ENCODE results near the gene TFF3.

Gene TFF3, protein sequence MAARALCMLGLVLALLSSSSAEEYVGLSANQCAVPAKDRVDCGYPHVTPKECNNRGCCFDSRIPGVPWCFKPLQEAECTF

DNA sequence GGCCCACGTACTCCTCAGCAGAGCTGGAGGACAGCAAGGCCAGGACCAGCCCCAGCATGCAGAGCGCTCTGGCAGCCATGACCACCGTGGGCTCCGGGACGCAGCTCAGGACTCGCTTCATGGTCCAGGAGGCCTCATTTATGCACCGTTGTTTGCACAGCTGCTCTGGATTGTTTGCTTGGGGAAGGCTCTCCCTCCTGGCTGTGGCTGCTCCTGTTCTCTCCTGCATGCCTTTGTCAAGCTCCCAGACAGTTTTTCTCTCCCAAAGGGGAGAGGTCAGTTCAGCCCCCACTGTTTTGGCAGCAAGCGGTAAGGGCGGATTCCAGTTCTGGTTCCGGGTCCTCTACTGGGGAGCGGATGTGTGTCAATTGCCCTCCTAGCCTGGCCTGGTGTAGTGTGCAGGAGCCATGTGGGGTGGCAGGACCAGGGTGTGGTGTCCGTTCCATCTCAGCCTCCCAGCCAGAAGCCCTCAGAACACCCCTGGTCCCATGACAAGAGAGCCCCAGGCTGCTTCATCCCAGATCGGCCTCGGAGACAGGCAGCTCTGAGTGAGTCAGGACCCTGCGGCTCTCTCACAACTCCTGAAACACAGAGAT is at the start of gene TFF3:
TSS of gene TFF3 (minus strand) at position 114 of the 596 bp plus-strand sequence. CDS start at position 79, 35 bp downstream.
- peak; percentile 63 for DNase-seq

DNA sequence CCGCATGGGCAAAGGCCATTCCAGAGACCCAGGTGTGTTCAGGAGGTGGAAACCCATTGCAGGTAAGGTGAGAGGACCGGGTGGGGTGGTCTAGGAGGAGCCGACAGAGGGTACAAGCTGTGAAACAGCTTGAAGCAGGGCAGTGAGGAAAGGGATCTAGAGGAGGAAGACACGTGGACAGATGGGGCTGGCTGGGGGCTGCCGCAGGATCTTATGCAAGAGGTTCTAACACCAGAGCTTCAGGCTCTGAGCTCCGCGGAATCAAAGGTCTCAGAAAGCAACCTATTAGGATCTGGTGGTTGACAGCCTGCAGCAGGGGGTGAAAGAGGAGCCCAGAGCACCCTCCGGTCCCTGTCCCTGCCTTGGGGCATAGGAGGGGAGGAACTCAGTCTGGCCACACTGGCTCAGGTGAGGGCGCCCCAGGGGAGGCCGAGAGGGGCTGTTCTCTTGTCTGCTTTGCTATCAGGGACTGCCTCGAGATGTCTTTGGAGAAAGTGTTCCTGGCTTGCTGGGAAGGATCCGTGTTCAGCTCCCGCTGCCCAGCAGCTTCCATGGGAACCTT is 49.2 kb upstream of the TFF3 start:
- DNase-seq: no peak

DNA sequence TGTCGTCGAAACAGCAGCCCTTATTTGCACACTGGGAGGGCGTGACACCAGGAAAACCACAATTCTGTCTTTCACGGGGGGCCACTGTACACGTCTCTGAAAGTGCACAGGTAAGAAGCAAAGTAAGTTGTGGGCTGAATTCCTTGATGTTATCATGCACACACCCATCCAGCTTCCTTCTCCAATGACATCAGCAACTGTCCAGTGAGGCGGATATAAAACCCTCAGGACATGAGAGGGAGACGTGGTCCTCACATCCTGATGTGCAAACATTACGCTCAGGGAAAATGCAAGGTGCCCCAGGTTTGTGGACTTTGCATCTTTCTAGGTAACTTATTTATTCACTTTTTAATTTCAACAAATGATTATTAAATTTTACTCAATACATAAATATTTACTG is 48.1 kb upstream of the TFF3 start:
- no peak for DNase-seq

DNA sequence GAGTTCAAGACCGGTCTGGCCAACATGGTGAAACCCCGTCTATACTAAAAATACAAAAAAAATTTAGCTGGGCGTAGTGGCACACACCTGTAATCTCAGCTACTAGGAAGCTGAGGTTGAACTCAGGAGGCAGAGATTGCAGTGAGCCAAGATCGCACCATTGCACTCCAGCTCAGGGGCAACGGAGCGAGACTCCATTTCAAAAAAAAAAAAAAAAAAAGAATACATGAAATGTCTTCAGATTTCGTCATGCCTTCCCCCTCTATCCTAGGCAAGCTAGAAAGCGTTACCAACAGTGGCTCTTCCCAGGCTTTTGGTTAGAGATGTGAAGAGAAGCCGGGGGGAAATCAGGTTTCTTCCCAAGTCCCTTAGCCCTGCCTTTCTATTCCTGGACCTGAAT is 47.5 kb upstream of the TFF3 start:
- DNase-seq: no peak

DNA sequence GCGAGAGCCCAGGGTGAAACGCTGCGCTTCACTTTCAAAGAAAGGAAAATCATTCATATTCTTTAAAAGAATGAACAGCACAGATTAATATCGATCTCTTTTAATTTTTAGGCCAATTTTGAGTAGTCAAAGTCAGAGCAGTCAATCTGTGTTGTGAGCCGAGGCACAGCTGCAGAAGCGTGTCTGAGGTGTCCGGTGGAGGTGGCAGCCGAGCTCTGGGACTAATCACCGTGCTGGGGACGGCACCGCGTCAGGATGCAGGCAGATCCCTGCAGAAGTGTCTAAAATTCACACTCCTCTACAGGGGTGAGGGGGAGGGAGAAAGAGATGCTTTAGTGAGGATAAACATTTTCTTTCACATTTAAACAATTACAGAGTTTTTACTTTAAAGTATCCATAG is 47.0 kb upstream of the TFF3 start:
- DNase-seq: no peak

DNA sequence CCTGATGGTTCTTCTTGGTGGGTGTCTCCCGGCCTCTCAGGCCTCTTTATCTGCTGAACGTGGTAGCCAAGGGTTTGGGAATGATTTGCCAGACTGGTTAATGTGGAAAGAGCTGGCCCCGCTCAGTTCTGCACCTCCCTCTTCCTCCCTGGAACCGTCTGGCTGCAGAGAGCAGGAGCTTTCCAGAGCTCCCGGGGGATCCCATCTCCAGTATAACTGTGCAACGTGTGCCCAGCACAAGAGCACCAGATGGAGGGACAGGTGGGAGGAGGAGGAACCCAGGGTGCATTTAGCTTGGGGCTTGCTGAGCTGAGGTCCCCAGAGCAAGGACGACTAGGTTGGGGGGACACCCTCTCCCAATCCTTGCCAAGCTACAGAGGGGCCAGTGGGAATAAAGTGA is 46.1 kb upstream of the TFF3 start:
- no peak for DNase-seq

DNA sequence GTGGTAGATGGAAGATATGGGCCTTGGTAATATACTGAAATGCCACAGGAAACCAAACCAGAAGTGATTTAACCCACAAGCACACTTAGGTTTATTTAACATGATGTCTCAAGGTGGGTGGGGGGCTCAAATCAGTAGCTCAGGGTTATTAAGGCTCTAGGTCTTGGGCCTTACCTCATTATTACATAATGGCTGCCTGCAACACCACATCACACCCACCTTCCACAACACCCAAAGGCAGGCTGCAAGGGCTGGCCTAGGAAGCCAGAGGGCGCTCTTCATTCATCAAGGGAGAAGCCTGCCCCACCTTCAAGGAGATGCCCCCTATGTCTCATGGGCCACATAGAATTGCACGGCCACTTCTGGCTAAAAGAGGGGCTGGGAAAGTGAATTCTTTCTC is 45.1 kb upstream of the TFF3 start:
- no peak for DNase-seq

DNA sequence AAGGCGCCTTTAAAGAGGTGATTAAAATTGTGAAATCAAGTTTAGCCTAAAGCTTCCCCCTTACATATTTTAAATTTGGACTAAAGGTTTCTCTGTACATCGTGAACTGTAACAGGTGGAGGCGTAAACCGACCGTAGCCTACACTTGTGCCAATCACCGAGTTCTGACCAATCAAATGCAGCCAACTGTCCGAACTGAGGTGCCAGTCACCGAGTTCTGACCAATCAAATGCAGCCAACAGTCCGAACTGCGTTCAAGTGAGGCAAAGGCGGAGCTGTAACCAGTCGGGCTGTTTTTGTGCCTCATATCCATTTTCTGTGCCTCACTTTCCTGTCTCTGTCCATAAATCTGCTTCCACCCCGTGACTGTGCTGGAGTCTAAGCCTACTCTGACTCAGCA is 43.7 kb upstream of the TFF3 start:
- DNase-seq: no peak

DNA sequence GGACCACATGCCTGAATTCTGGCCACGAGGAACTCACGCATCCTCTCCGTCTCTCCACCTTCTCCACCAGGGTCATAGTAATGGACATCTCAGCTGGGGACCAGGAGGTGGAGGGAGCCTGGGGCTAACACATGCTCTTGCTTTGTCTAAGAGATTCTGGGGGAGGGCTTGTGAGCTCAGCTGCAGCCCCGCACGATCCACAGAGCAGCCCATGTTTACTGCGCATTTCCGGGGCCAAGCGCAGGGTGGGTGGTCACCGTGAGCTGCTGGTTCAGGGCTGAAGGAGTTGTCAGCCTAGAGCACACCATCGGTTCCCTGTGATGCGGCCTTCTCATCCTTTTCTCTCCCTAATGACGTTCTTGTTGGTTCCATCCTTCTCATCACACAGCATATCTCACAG is 43.1 kb upstream of the TFF3 start:
- DNase-seq: no peak

DNA sequence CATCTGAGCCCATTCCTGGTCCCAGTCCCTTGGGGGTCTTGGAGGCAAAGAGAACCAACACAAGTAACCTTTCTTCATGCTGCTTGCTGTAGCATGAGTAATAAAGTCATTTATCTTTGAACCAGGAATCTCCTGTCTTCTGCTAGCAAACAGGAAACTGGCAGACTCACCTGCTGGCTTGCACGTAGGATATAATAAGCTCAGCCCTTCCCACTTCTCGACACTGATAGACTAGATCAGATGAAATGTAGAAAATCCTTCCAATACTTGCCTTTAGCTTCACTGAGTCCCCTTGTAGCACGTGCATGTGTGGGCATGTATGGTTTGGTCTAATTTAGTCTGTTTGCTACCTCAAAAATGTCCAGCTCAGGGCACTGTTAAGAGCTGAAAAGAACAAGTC is 42.1 kb upstream of the TFF3 start:
- DNase-seq: no peak

DNA sequence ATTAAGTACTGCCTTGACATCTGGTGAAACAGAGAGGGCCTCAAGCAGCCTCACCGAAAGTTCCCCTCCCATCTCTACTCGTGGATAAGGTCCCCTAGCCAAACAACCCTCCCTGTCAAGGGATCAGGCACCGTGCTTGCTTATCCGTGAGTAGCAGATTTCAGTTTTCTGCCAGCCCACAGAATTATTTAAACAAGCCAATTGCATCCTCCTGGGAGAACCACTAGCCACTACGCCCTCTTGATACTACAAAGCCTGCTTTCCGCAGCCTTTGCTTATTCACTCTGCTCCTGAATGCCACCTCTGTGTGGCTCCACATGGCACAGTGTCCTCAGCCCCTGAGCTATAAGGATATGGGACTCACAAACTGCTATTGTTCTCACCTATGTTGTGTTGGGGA is 41.4 kb upstream of the TFF3 start:
- DNase-seq: no peak

DNA sequence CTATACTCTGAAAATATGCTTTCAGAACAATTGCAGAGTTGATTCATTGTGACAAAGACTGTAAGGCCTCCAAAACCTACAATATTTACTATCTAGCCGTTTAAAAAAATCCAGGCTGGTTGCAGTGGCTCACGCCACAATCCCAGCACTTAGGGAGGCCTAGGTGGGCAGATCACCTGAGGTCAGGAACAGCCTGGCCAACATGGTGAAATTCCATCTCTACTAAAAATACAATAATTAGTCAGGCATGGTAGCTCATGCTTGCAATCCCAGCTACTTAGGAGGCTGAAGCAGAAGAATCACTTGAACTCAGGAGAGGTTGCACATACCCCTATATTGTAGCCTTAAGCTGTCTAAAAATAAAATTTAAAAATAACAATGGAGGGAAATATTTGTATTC is 40.8 kb upstream of the TFF3 start:
- DNase-seq: no peak

DNA sequence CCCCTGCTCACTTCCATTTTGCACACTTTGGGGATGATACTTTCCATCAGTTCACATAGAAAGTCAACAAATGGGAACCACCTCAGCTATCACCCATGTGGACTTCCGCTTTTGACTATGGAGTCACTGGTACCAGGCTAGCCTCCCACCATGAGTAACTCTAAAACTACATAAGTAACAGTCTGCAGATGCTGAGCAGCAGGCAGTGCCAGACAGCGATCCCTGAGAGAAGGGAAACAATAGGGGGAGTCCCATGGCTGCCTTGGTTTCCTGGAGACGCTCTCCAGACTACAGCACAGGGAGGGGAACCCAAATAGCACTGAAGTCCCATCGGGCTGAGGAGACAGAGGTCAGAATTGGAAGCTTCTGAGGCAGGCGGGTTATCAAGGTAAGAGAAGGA is 38.4 kb upstream of the TFF3 start:
- no peak for DNase-seq

DNA sequence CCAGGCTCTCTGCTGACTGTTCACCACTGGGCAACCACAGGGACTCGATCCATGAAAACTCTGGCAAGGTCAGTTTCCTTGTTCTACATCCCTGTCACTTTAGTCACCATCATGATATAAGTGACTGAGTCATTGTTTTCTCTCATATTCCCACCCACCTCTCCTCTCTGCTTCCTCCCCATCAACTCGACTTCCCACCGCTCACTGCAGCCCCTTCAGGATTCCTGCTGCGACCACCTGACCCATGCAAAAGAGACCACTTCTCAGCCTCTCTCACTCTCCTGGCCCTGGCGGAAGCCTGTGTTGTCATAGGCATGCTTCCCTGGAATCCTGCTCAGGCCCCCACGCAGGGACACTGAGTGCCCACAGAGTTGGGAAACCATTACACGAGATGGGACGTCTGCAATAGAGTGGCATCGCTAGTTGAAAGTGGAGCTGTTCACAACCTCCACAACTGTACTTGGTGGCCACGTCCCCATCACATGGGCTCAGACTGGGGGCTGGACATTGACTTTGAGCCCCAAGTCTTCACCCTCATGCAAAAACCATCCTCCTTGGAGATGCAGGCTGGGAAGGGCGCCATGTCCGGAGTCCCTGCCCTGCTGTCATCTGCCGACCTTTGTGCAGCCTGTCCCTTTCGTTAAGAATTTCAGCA is 37.4 kb upstream of the TFF3 start:
- no peak for DNase-seq

DNA sequence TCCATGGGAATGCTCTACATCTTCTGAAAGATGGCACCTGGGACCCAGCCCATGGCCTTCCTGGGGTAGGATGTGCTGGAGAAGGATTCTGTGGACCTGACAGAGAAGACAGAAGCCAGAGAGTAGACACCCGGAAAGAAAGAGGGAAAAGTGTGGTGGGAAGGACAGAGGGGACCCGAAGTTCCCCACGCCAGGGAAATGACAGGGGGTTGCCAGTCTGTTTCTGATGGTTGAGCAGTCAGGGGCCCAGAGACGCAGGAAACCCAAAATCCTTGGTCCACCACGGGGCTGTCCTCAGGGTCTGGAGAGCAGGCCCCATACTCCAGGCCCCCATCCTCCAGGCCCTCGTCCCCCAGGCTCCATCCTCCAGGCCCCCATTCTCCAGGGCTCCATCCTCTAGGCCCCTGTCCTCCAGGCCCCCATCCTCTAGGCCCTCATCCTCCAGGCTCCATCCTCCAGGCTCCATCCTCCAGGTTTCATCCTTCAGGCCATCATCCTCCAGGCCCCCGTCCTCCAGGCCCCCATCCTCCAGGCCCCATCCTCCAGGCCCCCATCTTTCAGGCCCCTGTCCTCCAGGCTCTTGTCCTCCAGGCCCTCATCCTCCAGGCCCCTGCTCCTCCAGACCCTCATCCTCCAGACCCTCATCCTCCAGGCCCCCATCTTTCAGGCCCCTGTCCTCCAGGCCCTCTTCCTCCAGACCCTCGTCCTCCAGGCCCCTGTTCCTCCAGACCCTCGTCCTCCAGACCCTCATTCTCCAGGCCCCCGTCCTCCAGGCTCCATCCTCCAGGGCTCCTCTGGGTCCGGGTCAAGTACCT is 36.6 kb upstream of the TFF3 start:
- DNase-seq: no peak

DNA sequence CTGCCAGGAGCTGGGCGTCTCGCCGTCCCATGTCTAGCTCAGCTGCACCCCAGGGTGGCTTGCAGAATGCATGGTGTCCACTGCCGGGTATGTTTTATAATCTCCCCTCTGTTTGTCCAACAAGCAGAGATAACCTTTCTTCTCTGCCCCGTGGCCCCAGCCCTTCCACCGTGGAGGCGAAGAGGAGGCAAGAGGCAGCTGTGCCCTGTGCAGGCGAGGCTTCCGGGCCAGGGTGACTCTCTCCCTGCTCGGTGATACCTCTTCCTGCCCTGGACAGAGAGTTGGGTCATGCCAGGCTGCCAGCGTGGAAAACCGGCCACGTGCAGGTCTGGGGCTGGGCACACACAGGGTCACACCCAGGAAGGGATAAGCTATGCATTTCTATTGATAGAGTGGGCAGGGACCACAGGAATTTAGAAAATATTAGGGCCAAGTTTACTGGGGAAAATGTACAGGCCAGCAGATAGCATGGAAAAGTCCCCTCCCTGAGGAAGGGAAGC is 35.8 kb upstream of the TFF3 start, which contains the start of gene TFF2:
TSS of gene TFF2 (minus strand) at position 68 of the 500 bp plus-strand sequence. CDS start at position 31, 37 bp downstream.
- no peak for DNase-seq

DNA sequence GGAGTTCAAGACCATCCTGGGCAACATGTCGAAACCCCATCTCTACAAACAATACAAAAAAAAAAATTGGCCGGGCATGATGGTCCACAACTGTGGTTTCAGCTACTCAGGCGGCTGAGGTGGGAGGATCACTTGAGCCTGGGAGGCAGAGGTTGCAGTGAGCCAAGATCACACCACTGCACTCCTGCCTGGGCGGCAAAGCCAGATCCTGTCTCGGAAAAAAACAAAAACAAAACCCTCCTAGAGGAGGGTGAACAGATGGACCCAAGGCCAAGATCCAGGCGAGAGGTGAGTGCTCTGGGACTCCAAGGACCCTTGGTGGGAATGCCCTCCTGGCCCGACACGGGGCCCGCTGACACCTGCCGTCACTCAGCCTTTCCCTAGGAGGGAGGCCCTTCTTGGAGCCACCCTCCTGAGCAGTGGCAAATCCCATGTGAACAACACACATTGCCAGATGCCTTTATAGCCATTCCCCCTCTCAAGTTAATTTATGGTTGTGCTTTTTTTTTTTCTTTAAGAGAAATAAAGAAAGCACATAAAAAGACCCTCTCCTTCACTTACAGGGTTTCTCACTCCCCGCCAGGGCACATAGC is 35.2 kb upstream of the TFF3 start:
- DNase-seq: no peak

DNA sequence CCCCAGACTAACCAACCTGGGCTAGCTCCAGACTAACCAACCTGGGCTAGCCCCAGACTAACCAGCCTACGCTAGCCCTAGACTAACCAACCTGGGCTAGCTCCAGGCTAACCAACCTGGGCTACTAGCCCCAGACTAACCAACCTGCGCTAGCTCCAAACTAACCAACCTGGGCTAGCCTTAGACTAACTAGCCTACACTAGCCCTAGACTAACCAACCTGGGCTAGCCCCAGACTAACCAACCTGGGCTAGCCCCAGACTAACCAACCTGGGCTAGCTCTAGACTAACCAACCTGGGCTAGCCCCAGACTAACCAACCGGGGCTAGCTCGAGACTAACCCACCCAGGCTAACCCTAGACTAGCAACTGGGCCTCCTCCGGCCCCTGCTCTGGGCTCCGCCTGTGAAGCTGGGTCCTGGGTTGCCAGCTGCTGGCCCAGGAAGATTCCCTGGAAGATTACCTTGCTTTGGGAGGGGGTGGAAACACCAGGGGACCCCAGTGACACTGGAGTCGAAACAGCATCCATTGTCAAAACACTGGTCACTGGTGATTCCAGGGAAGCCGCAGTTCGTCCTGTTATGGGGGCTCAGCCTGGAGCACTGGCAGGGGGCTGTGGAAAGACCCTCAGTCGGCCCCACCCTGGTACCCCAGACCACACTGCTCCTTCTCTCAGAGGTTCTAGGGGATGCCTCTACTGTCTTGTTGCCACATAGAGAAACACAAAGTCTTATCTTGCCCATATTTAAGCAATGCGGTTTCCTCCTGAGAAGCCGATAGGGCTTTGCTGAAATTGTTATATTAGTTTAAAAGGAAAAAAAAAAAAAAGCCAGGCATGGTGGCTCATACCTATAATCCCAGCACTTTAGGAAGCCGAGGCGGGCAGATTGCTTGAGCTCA is 34.5 kb upstream of the TFF3 start:
- no peak for DNase-seq

DNA sequence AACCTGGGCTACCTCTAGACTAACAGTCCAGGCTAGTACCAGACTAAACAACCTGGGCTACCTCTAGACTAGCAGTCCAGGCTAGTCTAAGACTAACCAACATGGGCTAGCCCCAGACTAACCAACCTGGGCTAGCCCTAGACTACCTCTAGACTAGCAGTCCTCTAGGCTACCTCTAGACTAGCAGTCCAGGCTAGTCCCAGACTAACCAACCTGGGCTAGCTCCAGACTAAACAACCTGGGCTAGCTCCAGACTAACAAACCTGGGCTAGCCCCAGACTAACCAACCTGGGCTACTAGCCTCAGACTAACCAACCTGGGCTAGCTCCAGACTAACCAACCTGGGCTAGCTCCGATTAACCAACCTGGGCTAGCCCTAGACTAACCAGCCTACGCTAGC is 33.6 kb upstream of the TFF3 start:
- DNase-seq: no peak

DNA sequence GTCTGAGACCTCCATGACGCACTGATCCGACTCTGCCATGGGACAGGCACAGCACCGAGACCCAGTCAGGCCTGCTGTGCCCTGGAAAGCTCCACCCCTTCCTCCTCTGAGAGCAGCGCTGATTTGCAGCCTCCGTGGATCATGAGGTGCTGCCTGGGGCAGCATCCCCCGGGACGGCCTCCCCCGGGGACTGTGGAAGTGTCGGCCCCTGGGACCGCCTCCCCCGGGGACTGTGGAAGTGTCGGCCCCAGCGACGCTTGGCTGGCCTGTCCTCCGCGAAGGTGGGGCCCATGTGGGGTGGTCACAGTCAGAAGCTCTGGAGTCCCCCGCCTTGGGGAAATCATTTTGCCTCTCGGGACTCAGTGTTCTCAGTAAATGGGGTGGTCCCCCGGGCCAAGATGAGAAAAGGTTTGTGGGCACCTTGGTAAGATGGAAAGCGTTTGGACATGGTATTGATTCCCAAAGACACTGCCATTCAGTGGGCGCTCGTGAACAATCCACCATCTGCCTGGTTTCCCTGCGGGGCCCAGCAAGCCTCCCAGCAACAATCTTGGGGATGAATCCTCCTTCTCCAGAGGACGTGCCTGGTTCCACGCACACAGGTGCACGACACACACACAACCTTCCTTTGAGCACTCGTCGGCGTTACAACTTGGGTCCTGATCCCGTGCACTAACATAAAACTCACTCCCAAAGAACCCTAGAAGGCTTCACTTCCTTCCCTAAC is 32.6 kb upstream of the TFF3 start:
- no peak for DNase-seq

All from right hindlimb (tissue), 1 donor.